Ascending aorta (tissue), 2 donors: ENCODE data around the gene FRYL. TPM values are rescaled to one million over a fixed set of nuclear protein-coding genes. Genes with fewer than 3 reads are reported as not detected.

Experiments
- DNase-seq, 2 donors: peaks; one replicate each; pipeline ENCODE4 v3.0.0-alpha.2; 2019; ENCODE audit warnings: low spot score in 2 of 2
- H3K27ac ChIP-seq, 2 donors: fragments of 200-600 bp; sonication (generic); one replicate each; pipeline ENCODE4 v1.5.1; 2016 to 2017; ENCODE audit warnings: mild to moderate bottlenecking in 1 of 2
- H3K27me3 ChIP-seq: fragments of 200-600 bp; sonication (generic); one replicate; pipeline ENCODE4 v1.5.1; 2017
- H3K36me3 ChIP-seq, 2 donors: fragments of 200-600 bp; sonication (generic); one replicate each; pipeline ENCODE4 v1.5.1; 2016
- H3K4me1 ChIP-seq, 2 donors: fragments of 200-600 bp; sonication (generic); one replicate each; pipeline ENCODE4 v1.5.1; 2016 to 2017; ENCODE audit warnings: mild to moderate bottlenecking in 1 of 2
- H3K4me3 ChIP-seq, 2 donors: fragments of 200-600 bp; sonication (generic); one replicate each; pipeline ENCODE4 v1.5.1; 2016 to 2017; ENCODE audit warnings: mild to moderate bottlenecking in 1 of 2
- H3K9me3 ChIP-seq, 2 donors: fragments of 200-600 bp; sonication (generic); one replicate each; pipeline ENCODE4 v1.5.1; 2016
- intact Hi-C: fragments of 100-400 bp; cut with DNase I; formaldehyde crosslinking; loops from one replicate; pipeline ENCODE4 v1.15.1; 2023
- total RNA-seq: library from RNA; depleted of rRNA; stranded (reverse); fragments of >200 nt; gene quantifications from one replicate; pipeline ENCODE4 v1.1.0, GENCODE V29; 2016
- TF ChIP-seq, protein P1 (sequence below), 3 experiments: fragments of 200-600 bp in 2 of 3; fragments of 450-650 bp in 1 of 3; sonication (generic) in 2 of 3; IDR thresholded peaks; one replicate each; pipeline ENCODE4 v1.5.1; 2016 to 2019; ENCODE audit warnings: antibody characterized with exemption in 3 of 3, mild to moderate bottlenecking in 1 of 3, moderate library complexity in 1 of 3

FRYL gene
- total RNA-seq, 1 donor from 2014 or later = 40.6 TPM

DNA sequence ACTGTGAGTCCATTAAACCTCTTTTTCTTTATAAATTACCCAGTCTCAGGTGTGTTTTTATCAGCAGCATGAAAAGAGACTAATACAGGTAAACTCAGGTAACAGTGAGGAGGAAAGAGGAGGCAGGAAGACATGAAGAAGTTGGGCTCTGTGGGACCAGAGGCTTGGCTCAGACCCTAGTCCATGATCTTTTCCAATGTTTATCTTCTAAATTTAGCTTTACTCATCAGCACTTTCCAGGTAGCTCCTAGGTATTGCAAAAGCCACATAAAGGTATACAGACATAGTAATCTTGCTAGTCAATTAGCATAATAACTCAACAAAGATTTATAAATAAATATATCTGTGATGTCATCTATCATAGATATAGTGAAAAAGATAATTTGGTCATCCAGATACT, 11.2 kb upstream of the FRYL start:
- TF ChIP-seq, protein P1, sequence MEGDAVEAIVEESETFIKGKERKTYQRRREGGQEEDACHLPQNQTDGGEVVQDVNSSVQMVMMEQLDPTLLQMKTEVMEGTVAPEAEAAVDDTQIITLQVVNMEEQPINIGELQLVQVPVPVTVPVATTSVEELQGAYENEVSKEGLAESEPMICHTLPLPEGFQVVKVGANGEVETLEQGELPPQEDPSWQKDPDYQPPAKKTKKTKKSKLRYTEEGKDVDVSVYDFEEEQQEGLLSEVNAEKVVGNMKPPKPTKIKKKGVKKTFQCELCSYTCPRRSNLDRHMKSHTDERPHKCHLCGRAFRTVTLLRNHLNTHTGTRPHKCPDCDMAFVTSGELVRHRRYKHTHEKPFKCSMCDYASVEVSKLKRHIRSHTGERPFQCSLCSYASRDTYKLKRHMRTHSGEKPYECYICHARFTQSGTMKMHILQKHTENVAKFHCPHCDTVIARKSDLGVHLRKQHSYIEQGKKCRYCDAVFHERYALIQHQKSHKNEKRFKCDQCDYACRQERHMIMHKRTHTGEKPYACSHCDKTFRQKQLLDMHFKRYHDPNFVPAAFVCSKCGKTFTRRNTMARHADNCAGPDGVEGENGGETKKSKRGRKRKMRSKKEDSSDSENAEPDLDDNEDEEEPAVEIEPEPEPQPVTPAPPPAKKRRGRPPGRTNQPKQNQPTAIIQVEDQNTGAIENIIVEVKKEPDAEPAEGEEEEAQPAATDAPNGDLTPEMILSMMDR (IDR thresholded peaks at IDR 0.05) = no peak
- H3K36me3 ChIP-seq = no peaks in the 10 kb centered on the region
- intact Hi-C loops = loop anchor here (10.0 kb wide), 1 partner anchor 447 kb away; the partner anchor contains the start of gene SLAIN2
- no peak overlapping the region for H3K27ac ChIP-seq
- no peak overlapping the region for H3K4me3 ChIP-seq
- DNase-seq = no peak
- H3K4me1 ChIP-seq = peaks cover 0 to 24% of the 10 kb centered on the region in 2 donors
- H3K9me3 ChIP-seq = no peaks in the 10 kb centered on the region
- H3K27me3 ChIP-seq = no peaks in the 10 kb centered on the region

DNA sequence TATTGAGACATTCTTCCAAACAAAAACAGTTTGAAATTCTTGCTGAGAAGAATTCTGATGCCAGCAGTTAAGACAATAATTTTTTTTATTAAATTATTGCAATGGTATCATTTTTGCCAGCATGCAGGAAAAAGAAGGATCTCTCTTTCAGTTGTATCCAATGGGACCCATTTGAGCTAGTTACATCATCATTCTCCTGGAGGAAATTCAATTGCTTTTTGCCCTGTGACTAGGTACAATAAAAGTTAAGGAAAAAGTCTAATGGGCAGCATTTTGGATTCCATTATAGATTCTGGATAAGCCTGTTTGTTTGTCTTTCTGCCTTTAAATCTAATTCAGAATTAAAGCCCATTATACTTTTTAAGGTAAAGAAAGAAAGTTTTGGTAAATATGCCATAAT, 10.5 kb upstream of the FRYL start:
- DNase-seq = no peak
- TF ChIP-seq, protein P1 (IDR thresholded peaks at IDR 0.05) = no peak
- Histone ChIP-seq H3K27ac (no peak overlapping the region), H3K27me3 (no peaks in the 10 kb centered on the region), H3K4me3 (no peak overlapping the region), H3K4me1 (peaks cover 0 to 21% of the 10 kb centered on the region in 2 donors), H3K9me3 (no peaks in the 10 kb centered on the region), H3K36me3 (no peaks in the 10 kb centered on the region)
- intact Hi-C loops = loop anchor here (10.0 kb wide), 1 partner anchor 446 kb away; the partner anchor contains the start of gene SLAIN2

DNA sequence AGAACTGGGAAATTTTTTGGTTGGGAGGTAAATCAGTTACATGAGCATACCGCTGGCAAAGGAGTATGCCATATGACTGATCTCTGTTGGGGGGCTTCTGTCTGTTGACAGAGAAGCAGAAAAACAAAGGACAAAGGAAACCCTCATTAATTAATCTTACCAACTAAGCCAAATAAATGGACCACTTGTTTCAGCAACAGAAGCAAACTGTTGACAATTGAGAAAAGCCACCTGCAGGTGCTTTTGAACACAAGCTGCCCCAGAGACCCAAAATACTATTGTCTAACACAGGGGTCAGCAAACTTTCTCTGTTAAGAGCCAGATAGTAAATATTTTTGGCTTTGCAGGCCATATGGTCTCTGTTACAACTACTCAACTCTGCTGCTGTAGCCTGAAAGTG, 7.0 kb upstream of the FRYL start:
- H3K4me1 ChIP-seq = peaks cover 0 to 8% of the 10 kb centered on the region in 2 donors

DNA sequence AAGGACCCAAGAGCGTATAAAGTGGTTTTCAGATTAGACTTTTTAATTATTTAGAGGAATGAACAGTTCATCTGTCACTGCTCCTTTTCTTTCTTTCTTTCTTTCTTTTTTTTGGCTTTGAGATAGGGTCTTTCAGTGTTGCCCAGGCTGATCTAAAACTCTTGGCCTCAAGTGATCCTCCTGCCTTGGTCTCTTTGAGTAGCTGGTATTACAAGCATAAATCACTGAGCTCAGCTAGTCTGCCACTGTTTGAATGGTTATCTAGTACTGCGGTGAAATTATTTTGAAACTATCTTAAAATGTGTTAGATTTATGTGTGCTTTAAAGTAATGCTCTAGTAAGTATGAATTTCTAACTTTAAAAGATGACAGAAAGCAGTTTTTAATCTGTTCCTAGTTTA, 6.5 kb upstream of the FRYL start:
- Histone ChIP-seq H3K9me3 (no peaks in the 10 kb centered on the region), H3K4me3 (no peak overlapping the region), H3K4me1 (peaks cover 0 to 4% of the 10 kb centered on the region in 2 donors), H3K27ac (no peak overlapping the region), H3K27me3 (no peaks in the 10 kb centered on the region), H3K36me3 (no peaks in the 10 kb centered on the region)
- no peak for DNase-seq
- intact Hi-C loops = no loop called here
- TF ChIP-seq, protein P1 (IDR thresholded peaks at IDR 0.05) = no peak

More for the DNA sequence above, 7.0 kb upstream of the FRYL start:
- Histone ChIP-seq H3K4me3 (no peak overlapping the region), H3K27me3 (no peaks in the 10 kb centered on the region), H3K27ac (no peak overlapping the region), H3K36me3 (no peaks in the 10 kb centered on the region), H3K9me3 (no peaks in the 10 kb centered on the region)
- TF ChIP-seq, protein P1 (IDR thresholded peaks at IDR 0.05) = no peak
- no peak for DNase-seq
- intact Hi-C loops = no loop called here

DNA sequence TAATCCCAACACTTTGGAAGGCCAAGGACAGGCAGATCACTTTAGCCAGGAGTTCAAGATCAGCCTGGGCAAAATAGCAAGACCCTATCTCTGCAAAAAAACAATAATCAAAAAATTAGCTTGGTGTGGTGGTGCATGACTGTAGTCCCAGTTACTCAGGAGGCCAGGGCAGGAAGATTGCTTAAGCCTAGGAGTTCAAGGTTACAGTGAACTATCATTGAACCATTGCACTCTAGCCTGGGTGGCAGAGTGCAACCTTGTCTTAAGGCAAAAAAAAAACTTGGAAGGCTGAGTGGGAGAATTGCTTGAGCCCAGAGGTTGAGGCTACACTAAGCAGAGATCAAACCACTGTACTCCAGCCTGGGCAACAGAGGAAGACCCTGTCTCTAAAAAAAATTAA, 5.2 kb upstream of the FRYL start:
- peaks cover 0 to 5% of the 10 kb centered on the region in 2 donors for H3K4me1 ChIP-seq
- intact Hi-C loops = no loop called here
- TF ChIP-seq, protein P1 (IDR thresholded peaks at IDR 0.05) = no peak
- H3K36me3 ChIP-seq = no peaks in the 10 kb centered on the region
- no peak overlapping the region for H3K4me3 ChIP-seq
- no peak overlapping the region for H3K27ac ChIP-seq
- no peaks in the 10 kb centered on the region for H3K27me3 ChIP-seq
- H3K9me3 ChIP-seq = no peaks in the 10 kb centered on the region
- no peak for DNase-seq

DNA sequence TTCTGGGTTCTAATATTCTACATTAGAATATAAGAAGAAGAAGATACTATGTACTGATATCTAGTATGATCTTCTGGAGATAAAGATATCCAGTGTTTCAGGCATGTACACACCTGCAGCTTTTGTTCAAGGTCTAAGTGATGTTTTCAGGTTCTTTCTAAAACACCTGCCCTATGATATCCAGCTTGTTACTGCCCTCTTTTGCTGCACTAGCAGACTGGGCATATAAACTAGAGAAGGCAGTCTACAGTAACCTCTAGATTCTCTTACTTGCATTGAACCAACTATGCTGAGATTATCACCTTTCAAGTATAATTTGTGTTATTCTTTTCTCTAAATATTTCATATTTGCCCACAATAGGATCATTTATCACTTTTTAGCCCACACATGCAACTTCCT, 1.9 kb upstream of the FRYL start:
- Histone ChIP-seq H3K27me3 (no peaks in the 10 kb centered on the region), H3K4me1 (peaks cover 0 to 13% of the 10 kb centered on the region in 2 donors), H3K9me3 (no peaks in the 10 kb centered on the region), H3K27ac (peak overlapping the region; percentile 72 to 84), H3K36me3 (no peaks in the 10 kb centered on the region), H3K4me3 (no peak overlapping the region)
- DNase-seq = no peak
- intact Hi-C loops = loop anchor here (5.0 kb wide), 2 partner anchors 115 to 205 kb away; no protein-coding TSS in a partner anchor
- TF ChIP-seq, protein P1 (IDR thresholded peaks at IDR 0.05) = no peak
